ENCODE measurements around the gene CRIP2. TPM values are rescaled to one million over a fixed set of nuclear protein-coding genes. Genes with fewer than 3 reads are reported as not detected.

Gene CRIP2
- total RNA-seq, 1 donor from 2014 or later = 38.3 TPM

GRCh38 chr14:105489542-105490266 is 15.1 kb downstream of the CRIP2 start:
- H3K36me3 Mint-ChIP-seq (ENCODE audit: low read depth) = no peaks in the 10 kb centered on the region
- H3K4me1 Mint-ChIP-seq = peaks cover 11% of the 10 kb centered on the region
- DNase-seq (ENCODE audit: low read depth, low spot score) = peak; percentile 70
- H3K9me3 Mint-ChIP-seq = no peaks in the 10 kb centered on the region
- H3K27ac Mint-ChIP-seq (ENCODE audit: unreplicated experiment) = peak overlapping the region; percentile 78
- TF ChIP-seq CTCF (conservative IDR thresholded peaks at IDR 0.05) = peak; percentile 71
- H3K4me3 Mint-ChIP-seq = peak overlapping the region; percentile 83
- H3K27me3 Mint-ChIP-seq (ENCODE audit: low read depth) = peaks cover 43% of the 10 kb centered on the region

GRCh38 chr14:105490267-105490571 is 15.6 kb downstream of the CRIP2 start:
- peak; percentile 37 for DNase-seq (ENCODE audit: low read depth, low spot score)
- no peak overlapping the region for H3K4me3 Mint-ChIP-seq
- H3K36me3 Mint-ChIP-seq (ENCODE audit: low read depth) = no peaks in the 10 kb centered on the region
- peaks cover 40% of the 10 kb centered on the region for H3K27me3 Mint-ChIP-seq (ENCODE audit: low read depth)
- no peak overlapping the region for H3K27ac Mint-ChIP-seq (ENCODE audit: unreplicated experiment)
- TF ChIP-seq CTCF (conservative IDR thresholded peaks at IDR 0.05) = no peak
- no peaks in the 10 kb centered on the region for H3K9me3 Mint-ChIP-seq
- H3K4me1 Mint-ChIP-seq = peaks cover 10% of the 10 kb centered on the region

GRCh38 chr14:105490572-105491365 is 16.1 kb downstream of the CRIP2 start, which contains the start of gene TEDC1:
TSS of gene TEDC1 (plus strand) at chr14:105491246. CDS start at chr14:105491376, 130 bp downstream.
- TF ChIP-seq CTCF (conservative IDR thresholded peaks at IDR 0.05) = peak; percentile 80
- no peaks in the 10 kb centered on the region for H3K36me3 Mint-ChIP-seq (ENCODE audit: low read depth)

GRCh38 chr14:105491366-105491973 is 16.8 kb downstream of the CRIP2 start:
- H3K36me3 Mint-ChIP-seq (ENCODE audit: low read depth) = no peaks in the 10 kb centered on the region
- no peaks in the 10 kb centered on the region for H3K9me3 Mint-ChIP-seq
- DNase-seq (ENCODE audit: low read depth, low spot score) = peak; percentile 86
- H3K27me3 Mint-ChIP-seq (ENCODE audit: low read depth) = peaks cover 28% of the 10 kb centered on the region
- TF ChIP-seq CTCF (conservative IDR thresholded peaks at IDR 0.05) = no peak
- H3K27ac Mint-ChIP-seq (ENCODE audit: unreplicated experiment) = peak overlapping the region; percentile 67
- H3K4me3 Mint-ChIP-seq = peak overlapping the region; percentile 94
- peaks cover 10% of the 10 kb centered on the region for H3K4me1 Mint-ChIP-seq

More at GRCh38 chr14:105490572-105491365, 16.1 kb downstream of the CRIP2 start, which contains the start of gene TEDC1:
- Mint-ChIP-seq H3K9me3 (no peaks in the 10 kb centered on the region), H3K27me3 (ENCODE audit: low read depth) (peaks cover 35% of the 10 kb centered on the region), H3K27ac (ENCODE audit: unreplicated experiment) (peak within 1 kb of the TSS; percentile 67), H3K4me1 (peaks cover 10% of the 10 kb centered on the region), H3K4me3 (peak within 1 kb of the TSS; percentile 94)
- peak; percentile 95 for DNase-seq (ENCODE audit: low read depth, low spot score)
